OCI-LY3 (cell line): ENCODE data around the gene CAV1.

Experiments
- EZH2phosphoT487 ChIP-seq: fragments of 200-600 bp; shearing (Covaris generic); IDR thresholded peaks from 2 replicates; pipeline ENCODE4 v1.6.1; 2018; ENCODE audit warnings: antibody characterized with exemption, mixed run types, low read depth
- TF ChIP-seq, protein P1 (sequence below): fragments of 200-600, 300-600 bp; sonication (generic); IDR thresholded peaks from 2 replicates; pipeline ENCODE4 v1.5.1; 2014; ENCODE audit warnings: antibody characterized with exemption, low read length, low read depth

GRCh38 chr7:116571037-116571436 lies 46.2 kb downstream of the CAV1 start:
- TF ChIP-seq, protein P1, sequence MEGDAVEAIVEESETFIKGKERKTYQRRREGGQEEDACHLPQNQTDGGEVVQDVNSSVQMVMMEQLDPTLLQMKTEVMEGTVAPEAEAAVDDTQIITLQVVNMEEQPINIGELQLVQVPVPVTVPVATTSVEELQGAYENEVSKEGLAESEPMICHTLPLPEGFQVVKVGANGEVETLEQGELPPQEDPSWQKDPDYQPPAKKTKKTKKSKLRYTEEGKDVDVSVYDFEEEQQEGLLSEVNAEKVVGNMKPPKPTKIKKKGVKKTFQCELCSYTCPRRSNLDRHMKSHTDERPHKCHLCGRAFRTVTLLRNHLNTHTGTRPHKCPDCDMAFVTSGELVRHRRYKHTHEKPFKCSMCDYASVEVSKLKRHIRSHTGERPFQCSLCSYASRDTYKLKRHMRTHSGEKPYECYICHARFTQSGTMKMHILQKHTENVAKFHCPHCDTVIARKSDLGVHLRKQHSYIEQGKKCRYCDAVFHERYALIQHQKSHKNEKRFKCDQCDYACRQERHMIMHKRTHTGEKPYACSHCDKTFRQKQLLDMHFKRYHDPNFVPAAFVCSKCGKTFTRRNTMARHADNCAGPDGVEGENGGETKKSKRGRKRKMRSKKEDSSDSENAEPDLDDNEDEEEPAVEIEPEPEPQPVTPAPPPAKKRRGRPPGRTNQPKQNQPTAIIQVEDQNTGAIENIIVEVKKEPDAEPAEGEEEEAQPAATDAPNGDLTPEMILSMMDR: no peak
- TF ChIP-seq EZH2phosphoT487: no peak
